Activated CD4-positive, alpha-beta T cell treated with anti-CD3 and anti-CD28 coated beads for 24 hours (primary cell): ENCODE results near the gene PRDM2.

Source experiments
- DNase-seq, 2 donors: peaks; one replicate each; pipeline ENCODE4 v3.0.0-alpha.2; 2020; ENCODE audit warnings: low read depth in 2 of 2

The PRDM2 gene

DNA sequence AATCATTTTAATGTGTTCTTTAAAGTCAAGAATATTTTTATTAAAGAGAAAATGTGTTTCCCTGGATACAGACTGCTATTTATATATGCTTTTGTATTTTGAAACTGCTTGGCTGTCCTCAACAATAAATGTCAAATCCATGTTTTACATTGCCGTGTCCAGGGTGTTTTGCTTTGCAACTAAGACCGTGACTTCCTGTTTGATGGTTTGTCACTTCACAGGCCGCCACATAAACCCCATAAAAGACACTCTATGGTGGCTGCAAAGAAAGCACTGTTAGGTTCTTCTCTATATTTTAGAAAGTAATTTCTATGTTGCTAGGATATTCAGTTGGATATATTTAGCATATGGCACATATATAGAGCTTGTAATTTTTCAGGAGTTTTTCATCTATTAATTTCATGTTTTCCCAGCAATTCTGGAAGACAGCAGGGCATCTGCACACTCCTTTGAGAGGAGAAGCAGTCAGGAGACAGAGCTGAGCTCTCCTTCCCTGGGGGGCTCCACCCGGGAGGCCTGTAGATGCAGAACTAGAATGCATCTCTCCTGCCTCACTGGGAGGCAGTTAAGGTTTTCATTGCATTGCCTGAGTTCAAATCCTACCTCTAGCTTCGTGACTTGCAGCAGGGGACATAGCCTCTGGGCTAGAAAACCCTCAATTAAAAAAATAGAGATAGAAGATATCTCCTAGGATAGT lies 33.1 kb downstream of the PRDM2 start:
- DNase-seq = no peak

DNA sequence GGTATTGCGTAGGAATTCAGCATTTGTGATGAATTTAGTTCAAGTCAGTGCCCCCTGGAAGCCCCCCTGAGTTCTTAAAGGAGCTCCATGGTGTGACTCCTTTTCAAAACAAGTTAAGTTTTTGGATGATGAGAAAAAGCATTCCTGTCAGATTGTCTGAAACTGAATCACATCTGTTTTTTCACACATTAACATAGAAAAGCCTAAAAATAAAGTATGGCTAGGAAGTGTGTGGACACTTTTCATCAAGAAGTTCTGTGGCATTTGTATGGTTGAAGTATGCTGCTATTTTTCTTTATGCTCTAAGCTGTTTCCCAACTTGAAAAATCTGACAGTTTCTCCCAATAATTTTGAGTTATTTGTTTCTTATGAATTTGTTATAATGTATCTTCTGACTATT lies 33.7 kb downstream of the PRDM2 start:
- no peak for DNase-seq

DNA sequence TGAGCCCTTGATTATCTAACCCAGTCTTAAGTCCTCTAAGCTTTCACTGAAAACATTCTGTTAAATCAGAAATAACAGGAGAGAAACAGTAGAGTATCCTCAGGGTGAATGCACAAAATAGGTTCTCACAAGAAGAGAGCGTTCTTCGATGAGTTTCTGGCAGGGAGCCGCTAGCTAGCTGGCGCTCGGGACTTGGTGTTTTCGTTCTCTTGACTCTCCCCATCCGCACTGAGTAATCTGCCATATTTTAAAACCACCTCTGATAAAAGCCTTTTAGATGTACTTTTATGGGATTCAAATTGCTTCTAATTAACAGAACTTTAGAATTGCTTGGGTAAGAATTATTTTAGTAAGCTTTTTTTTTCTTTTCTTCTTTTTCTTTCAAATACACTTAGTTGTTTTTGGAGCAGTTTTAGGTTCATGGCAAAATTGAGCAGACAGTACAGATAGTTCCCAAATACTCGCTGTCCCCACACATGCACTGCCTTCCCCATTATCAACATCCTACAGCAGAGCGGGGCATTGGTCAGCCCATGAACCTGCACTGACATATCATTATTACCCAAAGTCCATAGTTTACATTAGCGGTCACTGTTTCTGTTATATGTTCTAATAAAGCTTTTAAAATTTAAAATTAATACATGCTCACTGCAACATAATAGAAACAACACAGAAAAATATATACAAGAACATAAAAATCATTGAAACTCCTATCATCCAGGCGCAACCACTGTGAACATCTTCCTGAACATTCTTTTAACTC lies 35.4 kb downstream of the PRDM2 start:
- no peak for DNase-seq

DNA sequence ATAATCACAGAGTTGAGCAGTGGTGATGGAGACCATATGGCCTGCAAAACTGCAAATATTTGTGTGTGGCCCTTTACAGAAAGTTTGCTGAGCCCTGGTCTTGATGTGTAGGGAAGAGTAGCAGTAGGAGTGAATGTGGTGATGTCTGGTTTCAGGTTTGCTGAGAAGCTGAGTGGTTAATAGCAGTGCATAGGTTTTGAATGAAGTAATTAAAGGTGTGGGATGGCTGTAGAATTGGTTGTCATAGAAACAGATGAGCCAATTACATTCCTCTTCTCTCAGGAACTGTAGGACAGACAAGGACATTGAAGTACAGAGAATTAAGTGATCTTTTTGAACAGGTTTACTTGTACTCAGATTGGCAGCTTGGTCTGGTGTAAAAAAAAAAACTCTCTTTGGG lies 37.4 kb downstream of the PRDM2 start:
- no peak for DNase-seq

DNA sequence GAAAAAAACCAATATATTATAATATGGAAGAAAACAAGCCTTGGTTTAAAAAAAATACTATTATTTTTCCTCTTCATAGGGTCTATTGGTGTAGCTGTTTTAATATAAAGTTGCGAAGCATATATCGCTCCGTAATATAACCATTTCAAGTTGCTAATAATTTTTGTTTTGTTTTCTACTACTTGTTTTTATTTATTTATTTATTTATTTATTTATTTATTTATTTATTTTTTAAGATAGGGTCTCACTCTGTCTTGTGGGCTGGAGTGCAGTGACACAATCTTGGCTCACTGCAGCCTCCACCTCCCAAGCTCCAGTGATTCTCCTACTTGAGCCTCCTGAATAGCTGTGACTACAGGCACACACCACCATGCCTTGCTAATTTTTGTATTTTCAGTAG lies 46.4 kb downstream of the PRDM2 start:
- DNase-seq = no peak

DNA sequence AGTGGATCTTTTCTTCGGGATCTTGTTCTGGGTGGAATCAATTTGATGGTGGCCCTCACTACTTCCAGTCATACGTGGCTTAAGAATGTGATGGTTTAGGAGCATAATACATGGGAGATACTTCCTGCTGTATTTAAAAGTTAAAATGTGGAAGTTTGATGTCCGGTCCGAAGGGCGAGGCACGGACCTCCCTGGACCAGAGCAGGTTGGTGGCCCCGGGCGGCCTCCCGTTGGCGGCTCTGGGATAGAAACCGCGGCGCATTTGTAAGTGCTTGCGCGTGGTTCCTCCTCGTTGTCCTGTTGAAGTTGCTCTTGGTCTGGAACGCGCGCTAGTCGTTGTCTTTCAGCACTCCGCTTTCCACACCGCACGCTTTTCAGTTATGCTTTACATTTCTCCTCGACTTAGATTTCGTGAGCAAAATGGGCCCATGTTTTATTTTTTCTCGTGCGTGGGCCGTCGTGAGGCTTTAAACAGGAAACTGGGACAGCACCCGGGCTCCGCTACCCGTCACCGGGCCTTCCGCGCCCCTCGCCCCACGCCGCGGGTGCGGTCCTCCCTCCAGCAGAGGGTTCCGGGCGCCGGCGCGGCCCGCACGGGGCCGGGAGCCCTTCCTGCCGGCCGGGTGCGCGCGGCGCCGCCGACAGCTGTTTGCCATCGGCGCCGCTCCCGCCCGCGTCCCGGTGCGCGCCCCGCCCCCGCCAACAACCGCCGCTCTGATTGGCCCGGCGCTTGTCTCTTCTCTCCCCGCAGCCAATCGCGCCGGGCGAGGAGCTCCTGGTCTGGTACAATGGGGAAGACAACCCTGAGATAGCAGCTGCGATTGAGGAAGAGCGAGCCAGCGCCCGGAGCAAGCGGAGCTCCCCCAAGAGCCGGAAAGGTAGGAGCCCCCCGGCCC lies 48.9 kb downstream of the PRDM2 start:
- peak; percentile 86 to 91 for DNase-seq

DNA sequence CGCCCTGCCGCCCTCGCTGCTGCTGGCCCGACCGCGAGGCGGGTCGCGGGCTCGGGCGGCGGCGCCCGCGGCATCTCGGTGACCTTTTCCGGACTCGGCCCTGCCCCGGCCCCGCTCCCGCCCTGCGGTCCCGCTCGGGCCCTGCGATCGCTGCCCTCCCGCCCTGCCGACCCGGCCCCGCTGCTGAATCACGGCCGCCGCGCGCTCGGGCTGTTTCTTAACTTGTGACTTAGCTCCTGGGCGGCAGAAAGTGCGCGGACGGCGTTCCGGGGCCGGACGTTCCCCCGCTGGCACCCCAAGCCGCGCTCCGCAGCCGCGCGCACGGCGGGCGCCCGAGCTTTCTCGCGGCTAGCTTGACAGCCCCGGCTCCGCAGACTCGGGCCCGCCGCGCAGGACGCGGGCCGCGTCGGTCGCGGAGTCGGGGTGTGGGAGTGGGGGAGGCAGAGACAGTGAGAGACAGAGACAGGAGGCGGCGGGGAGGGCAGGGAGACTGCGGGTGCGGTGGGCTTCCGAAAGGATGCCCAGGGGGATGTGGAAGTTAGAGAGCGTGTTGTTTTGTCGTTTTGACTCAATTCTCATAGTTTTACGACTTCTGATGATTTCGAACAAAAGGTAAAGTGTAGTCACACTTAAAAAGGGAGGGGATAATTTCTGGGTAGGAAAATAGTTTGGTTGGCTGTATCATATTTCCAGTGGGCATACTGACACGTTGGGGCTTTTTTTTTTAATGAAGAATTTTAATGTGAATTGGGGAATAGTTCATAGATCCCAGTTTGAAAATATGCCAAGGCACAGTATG lies 49.8 kb downstream of the PRDM2 start:
- peak; percentile 18 to 27 for DNase-seq

- no peak for DNase-seq
These were observed 51.5 kb downstream of the PRDM2 start for GRCh38 chr1:13751458-13751871.

GRCh38 chr1:13751985-13752384 lies 52.0 kb downstream of the PRDM2 start:
- DNase-seq = no peak

DNA sequence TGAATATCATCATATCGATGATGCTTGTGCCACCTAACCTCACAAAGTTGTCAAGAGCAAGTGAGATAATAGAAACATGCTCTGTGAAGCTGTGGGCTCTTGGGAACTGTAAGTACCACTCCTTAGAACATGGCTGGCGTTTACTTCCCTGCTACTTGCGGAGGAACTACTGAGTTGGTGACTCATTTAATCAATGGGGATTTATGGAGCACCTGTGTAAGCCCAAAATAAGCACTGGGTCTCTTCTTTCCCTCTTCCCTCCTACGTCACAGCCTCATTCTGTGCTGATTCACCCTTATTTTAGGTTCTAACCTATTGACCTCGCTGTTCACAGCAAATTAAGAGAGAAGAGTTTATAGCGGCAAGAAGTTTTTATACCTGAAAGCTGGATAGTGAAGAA lies 52.9 kb downstream of the PRDM2 start:
- DNase-seq = no peak

GRCh38 chr1:13753636-13754402 lies 53.8 kb downstream of the PRDM2 start:
- no peak for DNase-seq

- no peak for DNase-seq
These were observed 54.6 kb downstream of the PRDM2 start for GRCh38 chr1:13754510-13755103.

DNA sequence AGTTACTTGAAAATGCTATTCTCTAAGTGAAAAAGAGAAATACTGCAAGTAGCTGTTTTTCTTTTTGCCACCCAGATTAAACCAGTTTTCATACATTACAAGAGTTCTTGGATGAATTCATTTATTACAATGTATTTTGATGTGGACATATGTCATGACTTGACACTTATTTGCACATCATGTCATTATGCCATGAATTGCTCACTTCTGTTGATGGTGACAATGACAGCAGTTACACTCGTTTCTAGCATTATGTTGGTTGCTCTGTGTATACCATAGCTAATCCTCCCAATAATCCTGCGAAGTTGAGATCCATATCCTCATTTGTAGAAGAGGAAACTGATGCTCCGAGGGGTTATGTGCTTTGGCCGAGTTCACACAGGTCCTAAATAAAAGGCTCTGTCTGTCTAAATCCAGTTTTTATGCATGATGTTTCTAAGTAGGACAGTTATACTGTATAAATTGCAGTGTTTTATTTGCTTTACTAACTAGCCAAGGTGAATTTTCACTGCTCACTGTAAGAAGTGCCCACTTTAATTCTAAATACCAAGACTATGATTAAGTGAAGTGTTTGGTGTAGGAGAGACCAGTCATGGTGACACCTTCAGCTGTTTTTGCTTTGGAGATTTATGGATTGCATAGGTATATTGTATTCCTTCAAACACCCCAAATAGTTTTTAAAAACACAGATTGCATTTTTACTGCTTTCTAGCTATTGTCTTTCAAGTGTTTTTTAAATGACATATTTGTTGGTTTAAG lies 56.7 kb downstream of the PRDM2 start:
- DNase-seq = no peak

DNA sequence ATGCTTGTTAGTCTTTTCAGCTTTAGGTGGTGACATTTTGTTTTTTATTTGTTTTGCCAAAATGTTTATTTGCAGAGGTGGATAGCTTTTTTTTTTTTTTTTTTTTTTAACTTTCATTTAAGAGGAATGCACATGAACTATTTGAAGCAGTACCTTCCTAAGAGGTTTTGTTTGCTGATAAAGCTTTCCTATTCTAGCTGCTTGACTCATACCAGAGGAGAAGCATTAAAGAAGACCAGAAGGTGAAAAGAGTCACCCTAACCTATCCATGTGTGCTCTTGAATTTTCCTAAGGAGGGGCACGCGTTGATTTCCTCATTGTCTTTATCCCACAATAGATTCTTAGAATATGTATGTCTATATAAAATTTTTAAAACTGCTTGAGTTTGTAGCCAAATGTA lies 57.7 kb downstream of the PRDM2 start:
- DNase-seq = no peak

DNA sequence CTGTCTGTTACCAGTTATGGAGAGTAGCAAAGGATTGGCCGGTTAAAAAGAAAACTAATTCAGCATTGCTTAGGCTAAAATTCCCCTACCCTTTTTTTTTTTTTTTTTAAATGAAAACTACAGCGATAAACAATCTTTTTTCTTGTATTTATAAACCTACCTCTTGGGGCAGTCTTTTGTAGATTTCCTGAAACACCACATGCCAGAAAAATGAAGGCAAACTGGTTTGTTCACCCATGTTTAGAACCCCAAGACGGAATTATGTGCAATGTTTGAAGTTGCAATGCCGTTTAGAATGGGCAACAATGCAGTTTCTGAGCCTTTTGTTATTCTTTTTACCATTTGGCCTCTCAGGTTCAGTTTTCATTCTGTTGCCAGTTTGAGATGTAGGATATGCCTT lies 59.1 kb downstream of the PRDM2 start:
- no peak for DNase-seq

DNA sequence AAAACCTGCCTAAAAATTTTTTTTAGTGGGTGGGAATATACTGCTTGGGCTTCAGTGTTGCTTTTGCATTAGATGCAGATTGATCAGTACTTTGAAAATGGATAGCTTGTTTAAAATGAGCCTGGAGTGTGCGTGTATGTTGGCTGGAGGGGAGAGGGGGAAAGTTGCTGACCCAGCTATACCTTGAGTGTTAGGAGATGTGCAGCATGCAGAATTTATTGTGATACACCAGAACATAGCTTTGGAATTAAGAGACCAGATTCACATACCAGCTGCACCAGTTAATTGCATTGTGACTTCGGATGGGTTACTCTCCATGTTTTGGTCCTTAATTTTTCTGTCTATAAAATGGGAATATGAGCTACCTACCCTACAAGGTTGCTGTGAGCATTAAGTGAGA lies 60.4 kb downstream of the PRDM2 start:
- no peak for DNase-seq

- DNase-seq = no peak
These were observed 60.9 kb downstream of the PRDM2 start for GRCh38 chr1:13760921-13761320.

DNA sequence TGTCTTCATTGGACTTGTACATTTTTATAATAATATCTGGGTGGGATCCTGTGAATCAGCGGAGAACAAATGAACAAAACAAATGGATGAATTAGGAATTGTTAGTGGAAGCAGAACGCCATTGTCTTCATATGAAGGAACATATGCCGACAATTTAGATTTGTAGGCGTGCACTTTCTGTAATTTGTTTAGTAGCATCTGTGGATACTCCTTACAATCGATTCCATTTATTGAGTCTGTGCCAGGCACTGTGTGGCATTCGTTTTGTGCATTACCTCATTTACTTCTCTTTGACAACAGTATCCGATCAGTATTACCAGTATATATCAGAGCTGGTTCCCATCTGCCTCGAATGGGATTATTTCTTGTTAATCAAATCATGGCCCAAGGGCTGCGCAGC lies 61.9 kb downstream of the PRDM2 start:
- no peak for DNase-seq

GRCh38 chr1:13762642-13763041 lies 62.7 kb downstream of the PRDM2 start:
- no peak for DNase-seq

GRCh38 chr1:13763222-13763621 lies 63.2 kb downstream of the PRDM2 start:
- DNase-seq = no peak
